ENCODE results near the gene C10orf71. TPM values are rescaled to one million over a fixed set of nuclear protein-coding genes. Genes with fewer than 3 reads are reported as not detected.

Gene C10orf71
- total and polyA plus RNA-seq, 2 of the 8 experiments (the other 6 are each of a cell fraction or from before 2014, with no cell fraction given): not detected

GRCh38 chr10:49270565-49270964 lies 28.4 kb upstream of the C10orf71 start (continued):
- no peak for TF ChIP-seq MAFK (IDR thresholded peaks at IDR 0.05; ENCODE audit: low read depth, low read length)
